Lower leg skin (tissue), 4 donors: ENCODE data around the gene SCUBE1. TPM values are rescaled to one million over a fixed set of nuclear protein-coding genes. Genes with fewer than 3 reads are reported as not detected.

Experiments
- DNase-seq, 2 donors: peaks; one replicate each; pipeline ENCODE4 v3.0.0-alpha.2; 2019; ENCODE audit warnings: low spot score in 2 of 2
- H3K4me3 ChIP-seq: fragments of 200-600 bp; sonication (generic); 2 replicates; pipeline ENCODE4 v1.5.1; 2017; ENCODE audit warnings: mild to moderate bottlenecking, low read depth; ENCODE audit not compliant: poor library complexity, severe bottlenecking
- POLR2A ChIP-seq, 2 donors: fragments of 450-650 bp; IDR thresholded peaks; one replicate each; pipeline ENCODE4 v1.6.1; 2016 to 2017; ENCODE audit warnings: antibody characterized with exemption in 2 of 2, mild to moderate bottlenecking in 1 of 2, moderate library complexity in 1 of 2
- WGBS, 2 donors: methylation state at CpG; one replicate each; pipeline ENCODE4 v1.1.5; 2018; 5-methylcytosine and 5-hydroxymethylcytosine counted together
- intact Hi-C: fragments of 100-400 bp; cut with DNase I; formaldehyde crosslinking; loops from one replicate; pipeline ENCODE4 v1.15.0; 2023; ENCODE audit warnings: low total_unique reads
- total RNA-seq, 4 donors: library from RNA; depleted of rRNA; stranded (reverse); fragments of >200 nt; gene quantifications; one replicate each; pipeline ENCODE4 v1.1.0, GENCODE V29; 2016
- TF ChIP-seq, protein P1 (sequence below), 3 donors: fragments of 450-650 bp; IDR thresholded peaks; one replicate each; pipeline ENCODE4 v1.5.1; 2016; ENCODE audit warnings: antibody characterized with exemption in 3 of 3, mild to moderate bottlenecking in 3 of 3, moderate library complexity in 2 of 3

SCUBE1 gene
- total RNA-seq, 4 donors from 2014 or later = 0.20 to 1.1 (median 0.28) TPM

DNA sequence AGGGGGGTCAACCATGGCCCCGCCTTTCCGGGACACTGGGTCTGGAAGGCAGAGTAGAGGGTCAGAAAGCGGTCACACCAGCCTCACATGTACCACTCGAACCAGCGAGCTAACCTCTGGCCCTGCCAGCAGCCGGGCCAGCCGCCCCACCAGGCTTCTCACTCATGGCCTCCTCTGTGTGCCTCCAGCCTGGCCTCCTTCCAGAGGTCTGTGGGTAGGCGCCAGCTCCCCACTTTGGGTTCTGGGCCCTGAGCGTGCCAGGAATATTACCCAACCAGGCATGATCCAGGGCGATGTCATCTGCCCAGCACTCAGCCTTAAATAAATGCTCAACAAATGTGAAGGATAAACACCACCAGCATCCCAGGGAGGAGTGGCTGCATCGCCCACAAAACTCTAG lies 5.8 kb downstream of the SCUBE1 start:
- no peak for DNase-seq
- 67 to 73% methylated on average over 10 to 11 of the region's 11 CpGs for WGBS, 2 donors
- no peak overlapping the region for H3K4me3 ChIP-seq
- intact Hi-C loops = no loop called here
- TF ChIP-seq, protein P1, sequence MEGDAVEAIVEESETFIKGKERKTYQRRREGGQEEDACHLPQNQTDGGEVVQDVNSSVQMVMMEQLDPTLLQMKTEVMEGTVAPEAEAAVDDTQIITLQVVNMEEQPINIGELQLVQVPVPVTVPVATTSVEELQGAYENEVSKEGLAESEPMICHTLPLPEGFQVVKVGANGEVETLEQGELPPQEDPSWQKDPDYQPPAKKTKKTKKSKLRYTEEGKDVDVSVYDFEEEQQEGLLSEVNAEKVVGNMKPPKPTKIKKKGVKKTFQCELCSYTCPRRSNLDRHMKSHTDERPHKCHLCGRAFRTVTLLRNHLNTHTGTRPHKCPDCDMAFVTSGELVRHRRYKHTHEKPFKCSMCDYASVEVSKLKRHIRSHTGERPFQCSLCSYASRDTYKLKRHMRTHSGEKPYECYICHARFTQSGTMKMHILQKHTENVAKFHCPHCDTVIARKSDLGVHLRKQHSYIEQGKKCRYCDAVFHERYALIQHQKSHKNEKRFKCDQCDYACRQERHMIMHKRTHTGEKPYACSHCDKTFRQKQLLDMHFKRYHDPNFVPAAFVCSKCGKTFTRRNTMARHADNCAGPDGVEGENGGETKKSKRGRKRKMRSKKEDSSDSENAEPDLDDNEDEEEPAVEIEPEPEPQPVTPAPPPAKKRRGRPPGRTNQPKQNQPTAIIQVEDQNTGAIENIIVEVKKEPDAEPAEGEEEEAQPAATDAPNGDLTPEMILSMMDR (IDR thresholded peaks at IDR 0.05) = no peak
- TF ChIP-seq POLR2A (IDR thresholded peaks at IDR 0.05) = no peak

DNA sequence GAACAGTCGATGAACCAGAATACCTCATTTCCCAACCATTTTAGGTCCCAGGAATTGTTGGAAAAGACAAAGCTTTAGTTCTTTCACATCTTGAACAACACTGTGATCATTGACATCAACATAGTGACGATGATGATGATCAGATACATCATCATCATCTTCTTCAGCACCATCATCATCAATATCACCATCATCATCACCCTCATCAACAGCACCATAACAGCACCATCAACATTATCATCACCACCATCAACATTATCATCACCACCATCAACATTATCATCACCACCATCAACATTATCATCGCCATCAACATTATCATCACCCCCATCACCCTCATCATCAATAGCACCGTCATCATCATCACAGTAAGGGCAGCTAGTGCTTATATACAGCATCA lies 8.8 kb downstream of the SCUBE1 start:
- DNase-seq = no peak
- H3K4me3 ChIP-seq = no peak overlapping the region
- WGBS, 2 donors = 94 to 95% methylated on average over 4 of the region's 4 CpGs
- TF ChIP-seq POLR2A (IDR thresholded peaks at IDR 0.05) = no peak
- TF ChIP-seq, protein P1 (IDR thresholded peaks at IDR 0.05) = no peak
- intact Hi-C loops = no loop called here

DNA sequence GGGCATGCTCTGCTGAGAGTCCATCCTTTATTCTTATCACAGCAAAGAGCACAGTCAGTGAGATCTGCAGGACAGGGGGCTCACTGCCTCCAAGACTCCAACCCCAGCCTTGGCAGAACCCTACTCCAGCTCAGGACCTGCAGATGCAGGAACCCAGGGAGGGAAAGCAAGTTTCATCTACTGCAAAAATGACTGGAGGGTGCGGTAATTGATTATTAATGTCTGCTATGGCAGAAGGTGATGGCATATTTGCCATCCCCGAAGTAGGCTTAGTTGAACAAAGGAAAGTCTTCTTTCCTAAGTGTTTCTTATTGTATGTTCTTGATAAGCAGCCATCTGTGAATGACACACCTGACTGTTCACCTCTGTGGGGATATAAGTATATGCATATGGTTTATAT lies 9.2 kb downstream of the SCUBE1 start:
- intact Hi-C loops = no loop called here
- WGBS, 2 donors = 86 to 91% methylated on average over 2 of the region's 2 CpGs
- no peak overlapping the region for H3K4me3 ChIP-seq
- no peak for DNase-seq
- no peak for TF ChIP-seq POLR2A (IDR thresholded peaks at IDR 0.05)
- TF ChIP-seq, protein P1 (IDR thresholded peaks at IDR 0.05) = no peak

DNA sequence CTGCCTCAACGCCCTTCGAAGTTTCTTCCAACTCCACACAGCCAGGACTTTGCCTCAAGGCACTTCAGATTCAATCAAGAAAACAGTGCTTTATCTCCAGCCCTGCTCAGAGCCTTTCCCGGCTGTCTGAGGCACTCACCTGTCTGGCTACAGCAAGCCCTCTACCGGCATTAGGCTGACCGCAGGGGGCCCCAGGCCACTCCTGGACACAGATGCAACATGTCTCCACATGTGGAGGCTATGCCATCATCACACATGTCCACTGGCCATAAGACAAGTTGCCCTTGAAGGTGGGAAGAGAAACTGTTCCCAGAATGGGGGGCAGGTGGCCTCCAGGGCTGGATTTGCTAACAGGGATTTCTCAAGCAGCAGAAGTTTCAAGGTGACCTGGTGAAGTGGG lies 10.0 kb downstream of the SCUBE1 start:
- H3K4me3 ChIP-seq = no peak overlapping the region
- TF ChIP-seq, protein P1 (IDR thresholded peaks at IDR 0.05) = no peak
- no peak for TF ChIP-seq POLR2A (IDR thresholded peaks at IDR 0.05)
- 71 to 78% methylated on average over 5 of the region's 5 CpGs for WGBS, 2 donors
- intact Hi-C loops = no loop called here
- no peak for DNase-seq

DNA sequence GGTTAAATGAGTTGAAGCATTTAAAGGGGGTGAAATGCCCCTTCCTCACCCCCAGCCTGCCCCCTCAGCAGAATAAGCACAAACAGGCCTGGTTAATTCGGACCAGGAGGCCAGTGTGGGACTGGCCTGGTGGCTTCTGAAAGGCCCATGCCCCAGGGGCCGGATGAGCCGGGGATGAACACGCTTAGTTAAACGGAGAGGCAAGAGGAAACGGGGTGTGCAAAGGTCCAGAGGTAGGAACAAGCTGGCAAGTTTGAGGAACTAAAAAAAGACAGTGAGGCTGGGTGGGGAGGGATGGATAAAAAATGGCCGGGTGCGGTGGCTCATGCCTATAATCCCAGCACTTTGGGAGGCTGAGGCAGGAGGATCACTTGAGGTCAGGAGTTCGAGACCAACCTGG lies 11.5 kb downstream of the SCUBE1 start:
- DNase-seq = no peak
- no peak overlapping the region for H3K4me3 ChIP-seq
- intact Hi-C loops = no loop called here
- no peak for TF ChIP-seq POLR2A (IDR thresholded peaks at IDR 0.05)
- TF ChIP-seq, protein P1 (IDR thresholded peaks at IDR 0.05) = no peak
- WGBS, 2 donors = 92 to 93% methylated on average over 9 of the region's 9 CpGs

DNA sequence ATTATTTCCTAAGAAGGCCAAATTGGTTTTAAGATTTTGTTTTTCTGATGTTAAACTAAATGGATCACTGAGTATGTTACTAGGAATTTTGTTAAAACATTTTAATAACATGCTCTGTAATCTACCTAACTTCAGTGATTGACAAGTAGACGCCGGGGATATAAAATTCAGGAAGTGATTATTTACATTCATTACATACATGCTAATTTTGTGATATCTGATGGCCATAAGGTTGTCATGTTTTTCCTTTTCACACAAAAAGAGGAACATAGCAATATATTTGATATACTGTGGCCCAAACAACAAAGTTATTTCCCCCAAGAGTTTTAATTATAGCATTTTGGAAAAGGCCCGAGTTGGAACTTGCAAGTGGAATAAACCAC lies 12.1 kb downstream of the SCUBE1 start:
- TF ChIP-seq POLR2A (IDR thresholded peaks at IDR 0.05) = no peak
- TF ChIP-seq, protein P1 (IDR thresholded peaks at IDR 0.05) = no peak
- no peak overlapping the region for H3K4me3 ChIP-seq
- DNase-seq = no peak
- 66 to 70% methylated on average over 3 of the region's 3 CpGs for WGBS, 2 donors
- intact Hi-C loops = no loop called here
